ENCODE data around the gene GLT6D1.
A peak's percentile ranks its signal among the peaks of the same experiment; 100 is the strongest.
"Not testable (repeated sequence)": the region's sequence is repeated elsewhere in the genome, so short reads cannot be mapped to it uniquely, and the experiment has no call there.

GLT6D1 gene

DNA sequence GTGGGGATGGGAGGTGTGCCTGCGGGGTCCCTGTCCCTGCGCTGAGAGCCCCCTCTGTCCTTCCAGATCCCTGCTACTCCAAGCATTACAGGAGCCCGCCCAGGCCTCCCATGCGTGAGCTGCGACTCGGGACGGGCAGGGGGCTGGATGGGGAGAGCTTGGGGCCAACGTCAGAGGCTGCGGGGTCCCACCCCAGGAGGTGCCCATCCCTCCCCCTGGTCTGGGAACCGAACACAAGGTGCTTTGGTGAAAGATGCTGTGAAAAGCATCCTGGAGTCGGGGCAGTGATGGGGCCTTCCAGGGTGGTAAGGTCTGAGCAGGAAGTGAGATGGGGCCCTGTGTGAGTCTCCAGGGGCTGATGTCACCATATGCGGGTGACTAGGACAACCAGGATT is 26.5 kb upstream of the GLT6D1 start:
- no peak for DNase-seq

DNA sequence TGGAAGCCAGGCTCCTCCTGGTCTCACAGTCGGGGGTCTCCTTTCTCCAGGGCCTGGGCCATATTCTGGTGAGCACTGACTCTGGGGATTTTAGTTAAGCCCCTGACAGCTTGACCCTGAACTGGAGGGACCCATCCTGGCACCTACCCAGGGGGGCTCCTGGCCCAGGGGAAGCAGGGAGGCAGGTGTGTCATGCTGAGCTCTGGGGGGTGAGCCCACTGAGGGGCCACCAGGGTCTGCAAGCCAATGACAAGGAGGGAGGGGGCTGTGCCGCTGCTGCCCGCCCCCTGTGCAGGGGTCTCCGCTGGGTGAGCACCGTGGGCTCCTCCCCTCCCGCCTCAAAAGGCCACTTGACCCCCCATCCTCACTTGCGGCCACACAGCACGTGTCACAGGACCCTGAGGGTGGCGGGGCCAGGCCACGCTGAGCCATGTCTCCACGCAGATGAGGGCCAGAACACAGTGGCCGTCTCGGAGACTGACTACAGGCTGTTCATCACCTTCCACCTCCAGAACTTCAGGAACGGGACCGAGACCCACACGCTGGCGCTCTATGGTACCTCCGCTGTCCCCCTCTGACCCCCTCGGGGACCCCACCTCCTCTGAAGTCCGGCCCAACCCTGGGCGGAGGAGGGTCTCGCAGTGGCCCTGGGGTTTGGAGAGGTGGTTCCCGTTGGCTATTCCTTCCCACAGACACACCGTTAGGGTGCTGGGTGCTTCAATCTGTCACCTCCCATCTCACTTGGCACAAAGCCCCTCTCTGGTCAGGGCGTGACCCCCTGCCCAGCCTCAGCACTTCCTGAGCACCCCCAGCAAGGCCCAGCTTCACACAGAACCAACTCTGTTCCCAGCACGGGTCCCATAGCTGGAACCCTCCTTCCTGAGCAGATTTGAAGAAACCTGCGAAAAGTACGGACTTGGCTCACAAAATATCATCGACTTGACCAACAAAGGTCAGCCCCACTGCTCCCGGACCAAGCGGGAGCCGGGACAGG is 25.8 kb upstream of the GLT6D1 start:
- DNase-seq = no peak

DNA sequence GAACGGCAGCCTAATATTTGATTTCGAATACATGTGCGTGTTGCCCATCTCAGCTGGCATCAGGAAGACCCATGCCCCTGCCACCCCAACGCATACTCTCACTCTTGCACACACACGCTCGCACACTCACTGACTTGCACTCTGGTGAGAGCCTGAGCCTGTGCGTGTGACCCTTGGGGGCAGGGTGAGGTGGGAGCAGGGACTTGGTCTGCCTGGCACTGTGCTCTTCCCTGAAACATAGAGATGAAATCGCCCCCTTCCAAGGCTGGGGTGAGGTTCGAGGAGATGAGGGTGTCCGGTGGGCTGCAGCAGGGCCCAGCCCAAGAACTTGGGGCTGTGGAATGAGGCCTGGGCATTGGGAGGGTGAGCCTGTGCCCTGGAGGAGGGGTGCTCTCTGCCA is 24.9 kb upstream of the GLT6D1 start:
- no peak for DNase-seq

- no peak for DNase-seq
Observed at GRCh38 chr9:135663857-135664256, 24.5 kb upstream of the GLT6D1 start.

DNA sequence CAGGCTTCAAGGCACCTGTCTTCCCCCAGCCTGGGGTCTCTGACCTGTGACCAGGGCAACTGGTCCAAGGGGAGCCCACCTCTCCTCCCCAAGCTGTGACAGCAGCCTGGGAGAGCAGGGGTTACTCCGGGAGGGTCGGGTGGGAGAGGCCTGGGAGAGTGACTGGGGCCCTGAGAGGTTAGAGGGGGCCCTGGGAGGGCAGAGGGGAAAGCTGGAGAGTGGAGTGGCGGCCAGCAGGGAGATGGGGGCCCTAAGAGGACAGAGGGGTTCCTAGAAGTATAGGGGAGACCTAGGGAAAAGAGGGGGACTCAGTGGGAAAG is 24.1 kb upstream of the GLT6D1 start:
- no peak for DNase-seq

- DNase-seq = peak in 27 of 51 donors; percentile 4 to 75 (median 32)
Observed at GRCh38 chr9:135662758-135663450, 23.6 kb upstream of the GLT6D1 start, which contains the start of gene LCN9. TSS of gene LCN9 (plus strand) at chr9:135663309. CDS start at chr9:135663322, 13 bp downstream.

- DNase-seq = no peak
Observed at GRCh38 chr9:135661816-135662560, 22.6 kb upstream of the GLT6D1 start.

- DNase-seq = no peak
Observed at GRCh38 chr9:135660407-135660806, 21.1 kb upstream of the GLT6D1 start.

GRCh38 chr9:135659252-135659651 is 19.9 kb upstream of the GLT6D1 start:
- no peak for DNase-seq

GRCh38 chr9:135657416-135657815 is 18.1 kb upstream of the GLT6D1 start:
- no peak for DNase-seq

- no peak for DNase-seq
Observed at GRCh38 chr9:135655317-135655716, 16.0 kb upstream of the GLT6D1 start.

DNA sequence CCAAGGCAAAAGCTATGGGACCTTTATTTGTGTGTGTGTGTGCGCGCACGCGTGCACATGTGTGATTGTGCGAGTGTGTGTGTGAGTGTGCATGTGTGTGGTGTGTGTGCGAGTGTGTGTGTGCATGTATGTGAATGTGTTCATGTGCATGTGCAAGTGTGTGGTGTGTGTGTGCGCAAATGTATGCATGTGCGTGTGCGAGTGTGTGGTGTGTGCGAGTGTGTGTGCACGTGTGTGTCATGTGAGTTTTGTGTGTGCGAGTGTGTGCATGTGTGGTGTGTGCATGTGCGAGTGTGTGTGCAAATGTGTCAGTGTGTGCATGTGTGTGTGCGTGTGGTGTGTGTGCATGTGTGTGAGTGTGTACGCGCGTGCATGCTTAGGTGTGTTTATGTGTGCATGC is 11.1 kb upstream of the GLT6D1 start:
- DNase-seq = no peak

DNA sequence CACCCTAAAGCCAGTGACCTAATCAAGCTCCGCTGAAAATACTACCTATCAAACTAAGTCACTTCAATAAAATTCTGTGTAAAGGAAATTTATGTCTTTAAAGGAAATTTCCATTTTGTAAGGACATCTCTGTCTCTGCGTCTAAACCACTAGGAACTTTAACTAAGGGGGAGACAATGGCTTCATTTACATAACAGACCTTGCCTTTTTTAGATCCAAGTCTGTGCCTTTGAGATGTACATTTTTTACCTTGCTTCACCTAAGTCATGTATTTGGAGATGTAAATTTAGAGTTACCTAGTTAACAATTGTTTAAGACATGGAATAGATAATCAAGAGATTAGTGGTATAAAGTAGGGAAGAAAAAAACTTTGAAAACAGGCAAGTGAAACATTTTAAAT is 10.2 kb upstream of the GLT6D1 start:
- no peak for DNase-seq

GRCh38 chr9:135648494-135649410 is 9.4 kb upstream of the GLT6D1 start:
- DNase-seq = peak in 1 of 51 donors; percentile 37

DNA sequence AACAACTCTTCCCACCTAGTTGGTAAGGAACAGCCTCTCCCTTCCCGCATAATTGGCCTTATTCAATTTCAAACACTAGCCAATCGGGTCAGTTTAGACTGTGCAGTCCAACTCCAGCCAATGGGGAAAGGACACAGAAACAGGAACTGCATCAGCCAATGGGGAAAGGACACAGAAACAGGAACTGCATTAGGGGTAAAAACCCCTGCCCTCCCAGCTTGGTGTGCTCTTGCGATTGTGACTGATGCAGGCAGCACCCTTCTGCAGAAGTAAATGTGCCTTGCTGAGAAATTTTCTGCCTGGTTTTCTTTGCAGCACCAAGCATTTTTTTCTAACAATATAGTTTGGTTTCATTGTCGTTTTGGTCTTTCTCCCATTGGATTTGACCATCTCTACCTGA is 8.5 kb upstream of the GLT6D1 start:
- DNase-seq = no peak

DNA sequence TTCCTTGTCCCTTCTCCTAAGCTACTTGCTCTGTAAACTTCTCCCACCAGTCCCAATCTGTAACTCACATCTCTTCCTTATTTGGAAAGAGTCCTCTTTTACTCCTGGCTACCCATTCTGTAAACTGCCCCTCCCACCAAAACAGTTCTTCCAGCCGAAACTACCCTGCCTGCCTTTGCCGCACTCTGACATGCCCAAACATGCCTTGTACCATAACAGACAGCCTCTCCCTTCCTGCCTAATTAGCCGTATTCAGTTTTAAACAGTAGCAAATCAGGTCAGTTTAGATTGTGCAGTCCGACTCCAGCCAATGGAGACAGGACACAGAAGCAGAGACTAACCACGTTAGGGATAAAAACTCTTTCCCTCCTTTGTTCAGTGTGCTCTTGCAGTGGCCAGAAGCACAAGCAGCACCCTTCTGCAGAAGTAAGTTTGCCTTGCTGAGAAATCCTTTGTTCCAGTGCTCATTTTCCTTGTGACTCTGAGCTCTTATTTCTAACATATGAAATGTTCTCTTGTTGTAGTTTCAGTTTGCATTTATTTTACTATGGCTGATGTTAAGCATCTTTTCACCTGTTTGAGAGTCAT is 5.4 kb upstream of the GLT6D1 start:
- DNase-seq = no peak

GRCh38 chr9:135641745-135642144 is 2.4 kb upstream of the GLT6D1 start:
- no peak for DNase-seq

DNA sequence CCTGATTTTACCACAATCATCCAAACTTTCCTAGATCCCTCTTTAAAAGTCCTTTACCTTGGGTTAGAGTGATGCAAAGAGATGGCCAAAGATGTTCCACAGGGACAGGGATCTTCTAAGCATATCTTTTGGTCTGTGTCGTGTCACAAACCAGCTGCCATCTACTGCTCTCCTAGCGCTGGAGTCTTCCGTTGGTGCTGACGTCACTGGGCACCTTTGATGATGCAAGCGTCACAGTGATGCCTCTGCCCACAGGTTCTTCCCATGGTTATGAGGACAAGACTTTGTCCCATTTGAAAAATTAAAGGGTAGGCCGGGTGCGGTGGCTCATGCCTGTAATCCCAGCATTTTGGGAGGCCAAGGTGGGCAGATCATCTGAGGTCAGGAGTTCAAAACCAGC is 1.7 kb upstream of the GLT6D1 start:
- no peak for DNase-seq

DNA sequence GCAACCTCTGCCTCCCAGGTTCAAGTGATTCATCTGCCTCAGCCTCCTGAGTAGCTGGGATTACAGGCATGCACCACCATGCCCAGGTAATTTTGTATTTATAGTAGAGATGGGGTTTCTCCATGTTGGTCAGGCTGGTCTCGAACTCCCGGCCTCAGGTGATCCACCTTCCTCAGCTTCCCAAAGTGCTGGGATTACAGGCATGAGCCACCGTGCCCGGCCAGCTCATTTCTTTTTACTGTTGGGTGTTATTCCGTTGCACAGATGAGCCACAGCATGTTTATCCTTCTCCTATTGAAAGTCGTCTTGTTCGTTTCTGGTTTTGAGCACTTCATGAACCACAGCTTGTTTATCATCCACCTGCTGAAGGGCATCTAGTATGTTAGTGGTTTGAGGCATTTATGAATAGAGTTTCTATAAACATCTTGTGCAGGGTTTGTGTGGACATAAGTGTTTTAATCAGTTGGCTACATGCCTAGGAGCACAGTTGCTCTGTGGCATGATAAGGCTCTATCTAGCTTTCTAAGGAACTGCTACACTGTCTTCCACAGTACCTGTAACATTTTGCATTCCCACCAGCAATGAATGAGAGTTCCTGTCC is 2.3 kb downstream of the GLT6D1 start:
- DNase-seq = not testable (repeated sequence)

DNA sequence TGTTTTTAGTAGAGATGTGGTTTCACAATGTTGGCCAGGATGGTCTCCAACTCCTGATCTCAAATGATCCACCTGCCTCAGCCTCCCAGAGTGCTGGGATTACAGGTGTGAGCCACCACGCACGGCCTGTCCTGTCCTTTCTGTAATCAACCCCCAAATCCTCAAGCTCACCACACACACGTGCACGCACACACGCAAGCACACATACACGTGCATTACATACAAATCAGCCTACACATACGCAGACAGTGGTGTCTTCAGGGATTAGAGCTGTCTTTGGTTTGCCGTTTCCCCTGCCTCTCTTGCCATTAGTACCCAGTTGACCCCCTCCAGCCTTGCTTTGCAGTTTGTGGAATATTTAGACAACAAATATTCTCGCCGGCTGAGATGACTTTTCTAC is 6.5 kb downstream of the GLT6D1 start:
- DNase-seq = no peak

All from hypothalamus (tissue), 51 donors.